Adrenal gland (tissue), 12 donors: ENCODE data around the gene ARL6IP1. TPM values are rescaled to one million over a fixed set of nuclear protein-coding genes. Genes with fewer than 3 reads are reported as not detected.

Experiments
- DNase-seq, 7 donors: peaks; one replicate each; pipeline ENCODE4 v3.0.0-alpha.2; 2019 to 2020
- H3K27ac ChIP-seq, 5 donors: fragments of 200-600 bp; sonication (generic) in 4 of 5; 1 replicate in 3 of 5; 2 replicates in 2 of 5; pipeline versions ENCODE4 v1.5.1 to v1.8.0; 2016 to 2020; ENCODE audit warnings: mild to moderate bottlenecking in 1 of 5
- H3K27me3 ChIP-seq: fragments of 200-600 bp; 2 replicates; pipeline ENCODE4 v1.8.0; 2021
- H3K36me3 ChIP-seq, 2 donors: fragments of 200-600 bp; replicated peaks in 1 of 2; 1 replicate in 1 of 2; 2 replicates in 1 of 2; pipeline versions ENCODE4 v1.5.1 to v1.8.0; 2018 to 2022
- H3K4me1 ChIP-seq, 2 donors: fragments of 200-600 bp; replicated peaks in 1 of 2; 1 replicate in 1 of 2; 2 replicates in 1 of 2; pipeline versions ENCODE4 v1.5.1 to v1.8.0; 2018 to 2021
- H3K4me3 ChIP-seq, 4 donors: fragments of 200-600 bp; sonication (generic) in 3 of 4; one replicate each; pipeline ENCODE4 v1.5.1; 2016 to 2018
- H3K9me3 ChIP-seq, 3 donors: fragments of 200-600 bp; sonication (generic) in 1 of 3; replicated peaks in 1 of 3; 1 replicate in 2 of 3; 2 replicates in 1 of 3; pipeline versions ENCODE4 v1.5.1 to v1.8.0; 2016 to 2021
- CTCF ChIP-seq, 6 experiments: fragments of 450-650 bp in 4 of 6; fragments of 200-600 bp in 2 of 6; sonication (generic) in 1 of 6; IDR thresholded peaks; 1 replicate in 5 of 6; 2 replicates in 1 of 6; pipeline versions ENCODE4 v1.5.1 to v1.8.0; 2016 to 2021; ENCODE audit warnings: antibody characterized with exemption in 6 of 6, mild to moderate bottlenecking in 2 of 6, moderate library complexity in 1 of 6
- POLR2A ChIP-seq, 2 donors: fragments of 450-650 bp; IDR thresholded peaks; one replicate each; pipeline ENCODE4 v1.6.1; 2017; ENCODE audit warnings: antibody characterized with exemption in 2 of 2, mild to moderate bottlenecking in 2 of 2, moderate library complexity in 1 of 2
- WGBS, 4 donors: extraction: QIAGEN DNeasy Blood & Tissue Kit in 2 of 4; methylation state at CpG; one replicate each; pipeline versions ENCODE4 v1.1.5 to v1.1.7; 2013 to 2017; 5-methylcytosine and 5-hydroxymethylcytosine counted together
- intact Hi-C, 2 donors: fragments of 100-400 bp; cut with DNase I; formaldehyde crosslinking; loops; one replicate each; pipeline versions ENCODE4 v1.14.1 to v1.15.0; 2022 to 2023
- polyA plus RNA-seq, 3 donors: library from polyadenylated mRNA; stranded (reverse); fragments of 200-250 nt in 2 of 3; fragments of 350-450 nt in 1 of 3; fragmentation: Illumina TruSeq in 1 of 3; extraction: RNeasy Lipid Tissue Mini Kit (QIAGEN cat#74804) in 1 of 3; gene quantifications; one replicate each; pipeline ENCODE4 v1.2.3, GENCODE V29; 2013 to 2014
- total RNA-seq, 9 donors: library from RNA; depleted of rRNA in 4 of 9; stranded (reverse); fragments of >200 nt in 4 of 9; fragments of 120-200 nt in 1 of 9; fragmentation: NEBNext Ultra II Directional in 1 of 9; extraction: Animal tissue kit (Norgen Biotek cat#: 25700) in 1 of 9; gene quantifications; one replicate each; pipeline versions ENCODE4 v1.1.0 to v1.2.4, GENCODE V29; 2013 to 2023
- donor health status: healthy with polysubstance abuse.
- donor health status: Bipolar disorder and iron deficiency.
- donor health status: DM: yes; HTN: yes; CAD: no.
- donor health status: DM: no; HTN: no; CAD: no.
- donor health status: DM: no; HTN: no; CAD: no.
- donor health status: DM: yes; HTN: yes; CAD: no.

The ARL6IP1 gene
- total and polyA plus RNA-seq, 12 donors: 55.3 to 439 (median 227) TPM

- DNase-seq: no peak
- no peak for TF ChIP-seq CTCF (IDR thresholded peaks at IDR 0.05)
- TF ChIP-seq POLR2A (IDR thresholded peaks at IDR 0.05): no peak
- H3K4me1 ChIP-seq: peaks cover 26 to 59% of the 10 kb centered on the region in 2 donors
- H3K36me3 ChIP-seq: peaks cover 0 to 14% of the 10 kb centered on the region in 2 donors
- intact Hi-C loops: no loop called here
- H3K27ac ChIP-seq: peak overlapping the region in 4 of 5 donors; percentile 8 to 93 (median 84)
- 0 to 3% (median 2%) methylated on average over 8 of the region's 8 CpGs for WGBS, 4 donors
- H3K4me3 ChIP-seq: peak overlapping the region in 3 of 4 donors; percentile 65 to 75 (median 74)
- H3K27me3 ChIP-seq: no peaks in the 10 kb centered on the region
- no peaks in the 10 kb centered on the region for H3K9me3 ChIP-seq
Measured at GRCh38 chr16:18800293-18800692, 1.1 kb downstream of the ARL6IP1 start.

GRCh38 chr16:18799500-18799899 is 1.8 kb downstream of the ARL6IP1 start:
- no peak for DNase-seq
- intact Hi-C loops: no loop called here
- H3K27ac ChIP-seq: peak overlapping the region in 1 of 5 donors; percentile 4
- H3K27me3 ChIP-seq: no peaks in the 10 kb centered on the region
- peaks cover 0 to 19% of the 10 kb centered on the region in 2 donors for H3K36me3 ChIP-seq
- WGBS, 4 donors: 64 to 72% (median 66%) methylated on average over 3 of the region's 3 CpGs
- peak overlapping the region in 1 of 4 donors; percentile 75 for H3K4me3 ChIP-seq
- TF ChIP-seq POLR2A (IDR thresholded peaks at IDR 0.05) (no peak), CTCF (IDR thresholded peaks at IDR 0.05) (no peak)
- peaks cover 27 to 64% of the 10 kb centered on the region in 2 donors for H3K4me1 ChIP-seq
- H3K9me3 ChIP-seq: no peaks in the 10 kb centered on the region

GRCh38 chr16:18797746-18798145 is 3.6 kb downstream of the ARL6IP1 start:
- H3K4me3 ChIP-seq: no peak overlapping the region
- DNase-seq: no peak
- TF ChIP-seq CTCF (IDR thresholded peaks at IDR 0.05): no peak
- TF ChIP-seq POLR2A (IDR thresholded peaks at IDR 0.05): no peak
- no peaks in the 10 kb centered on the region for H3K9me3 ChIP-seq
- peak overlapping the region in 1 of 5 donors; percentile 64 for H3K27ac ChIP-seq
- intact Hi-C loops: no loop called here
- peaks cover 21 to 71% of the 10 kb centered on the region in 2 donors for H3K4me1 ChIP-seq
- WGBS, 4 donors: 29 to 48% (median 41%) methylated on average over 4 of the region's 4 CpGs
- peaks cover 0 to 36% of the 10 kb centered on the region in 2 donors for H3K36me3 ChIP-seq
- H3K27me3 ChIP-seq: no peaks in the 10 kb centered on the region

- no peak for DNase-seq
- intact Hi-C loops: no loop called here
- 24 to 38% (median 28%) methylated on average over 1 of the region's 1 CpG for WGBS, 4 donors
- H3K4me3 ChIP-seq: no peak overlapping the region
- H3K27ac ChIP-seq: peak overlapping the region; percentile 24 to 64 (median 55)
- H3K9me3 ChIP-seq: no peaks in the 10 kb centered on the region
- TF ChIP-seq POLR2A (IDR thresholded peaks at IDR 0.05) (no peak), CTCF (IDR thresholded peaks at IDR 0.05) (no peak)
- H3K4me1 ChIP-seq: peaks cover 21 to 73% of the 10 kb centered on the region in 2 donors
- H3K36me3 ChIP-seq: peaks cover 0 to 44% of the 10 kb centered on the region in 2 donors
- H3K27me3 ChIP-seq: no peaks in the 10 kb centered on the region
Measured at GRCh38 chr16:18796377-18796776, 5.0 kb downstream of the ARL6IP1 start.
